Effector memory CD4-positive, alpha-beta T cell (primary cell): Measurements from ENCODE around the gene OAT.

ENCODE experiments used
- DNase-seq, 3 donors: peaks; one replicate each; pipeline ENCODE4 v3.0.0-alpha.2; 2020
- H3K27ac ChIP-seq: 2 replicates; pipeline ENCODE4 v1.7.0; 2013; ENCODE audit warnings: mild to moderate bottlenecking, low read length, moderate library complexity; ENCODE audit not compliant: insufficient read depth, poor library complexity, severe bottlenecking
- H3K27me3 ChIP-seq: replicated peaks from 2 replicates; pipeline ENCODE4 v1.7.0; 2013; ENCODE audit warnings: mild to moderate bottlenecking, low read length; ENCODE audit not compliant: insufficient read depth, control insufficient read depth, poor library complexity, severe bottlenecking
- H3K36me3 ChIP-seq: 2 replicates; pipeline ENCODE4 v1.7.0; 2013; ENCODE audit warnings: mild to moderate bottlenecking, low read length, moderate library complexity; ENCODE audit not compliant: control insufficient read depth, insufficient read depth
- H3K4me1 ChIP-seq: 2 replicates; pipeline ENCODE4 v1.7.0; 2013; ENCODE audit warnings: low read length, mild to moderate bottlenecking; ENCODE audit not compliant: control insufficient read depth, insufficient read depth, poor library complexity, severe bottlenecking
- H3K4me3 ChIP-seq: 2 replicates; pipeline ENCODE4 v1.7.0; 2013; ENCODE audit warnings: low read length, low read depth, mild to moderate bottlenecking; ENCODE audit not compliant: insufficient read depth, poor library complexity, severe bottlenecking
- H3K9me3 ChIP-seq: 2 replicates; pipeline ENCODE4 v1.7.0; 2013; ENCODE audit warnings: mild to moderate bottlenecking, low read length, moderate library complexity; ENCODE audit not compliant: control insufficient read depth

Gene OAT

GRCh38 chr10:124348801-124349200, 69.9 kb downstream of the OAT start:
- Histone ChIP-seq H3K9me3 (no peaks in the 10 kb centered on the region), H3K36me3 (no peaks in the 10 kb centered on the region), H3K27me3 (no peaks in the 10 kb centered on the region), H3K4me3 (no peak overlapping the region), H3K4me1 (no peaks in the 10 kb centered on the region), H3K27ac (no peak overlapping the region)
- DNase-seq = no peak

GRCh38 chr10:124347956-124348355, 70.8 kb downstream of the OAT start:
- Histone ChIP-seq H3K4me1 (no peaks in the 10 kb centered on the region), H3K36me3 (no peaks in the 10 kb centered on the region), H3K27ac (no peak overlapping the region), H3K4me3 (no peak overlapping the region), H3K9me3 (no peaks in the 10 kb centered on the region), H3K27me3 (no peaks in the 10 kb centered on the region)
- no peak for DNase-seq
